Measurements from ENCODE around the gene SLC7A5. TPM values are rescaled to one million over a fixed set of nuclear protein-coding genes. Genes with fewer than 3 reads are reported as not detected.
"Not testable (repeated sequence)": the region's sequence is repeated elsewhere in the genome, so short reads cannot be mapped to it uniquely, and the experiment has no call there.

SLC7A5 gene
- total RNA-seq, 1 donor from 2014 or later: 13.5 TPM

- H3K9me3 ChIP-seq; intact Hi-C loops (cut with DNase I); H3K4me1 ChIP-seq; H3K27me3 ChIP-seq; H3K36me3 ChIP-seq; H3K27ac ChIP-seq; H3K4me3 ChIP-seq: not testable (repeated sequence)
- ATAC-seq: peak; percentile 95
- peak; percentile 88 for DNase-seq
- TF ChIP-seq CTCF (IDR thresholded peaks at IDR 0.05): peak; percentile 90
These were observed 40.1 kb upstream of the SLC7A5 start for GRCh38 chr16:87909203-87909935.

GRCh38 chr16:87908101-87908500 is 38.8 kb upstream of the SLC7A5 start:
- DNase-seq; H3K4me1 ChIP-seq; H3K9me3 ChIP-seq; H3K27ac ChIP-seq; ATAC-seq; H3K36me3 ChIP-seq; intact Hi-C loops (cut with DNase I); H3K27me3 ChIP-seq; H3K4me3 ChIP-seq: not testable (repeated sequence)

- H3K36me3 ChIP-seq; H3K9me3 ChIP-seq; H3K4me1 ChIP-seq; H3K27me3 ChIP-seq; H3K27ac ChIP-seq; DNase-seq; H3K4me3 ChIP-seq; intact Hi-C loops (cut with DNase I); ATAC-seq: not testable (repeated sequence)
These were observed 36.2 kb upstream of the SLC7A5 start for GRCh38 chr16:87905521-87905920.

- intact Hi-C loops (cut with DNase I); H3K27me3 ChIP-seq; H3K9me3 ChIP-seq; H3K36me3 ChIP-seq; H3K27ac ChIP-seq; ATAC-seq; H3K4me3 ChIP-seq; H3K4me1 ChIP-seq; DNase-seq: not testable (repeated sequence)
These were observed 35.7 kb upstream of the SLC7A5 start for GRCh38 chr16:87904963-87905362.

- H3K9me3 ChIP-seq, DNase-seq, ATAC-seq: not testable (repeated sequence)
These were observed 31.2 kb upstream of the SLC7A5 start for GRCh38 chr16:87900489-87900888.

GRCh38 chr16:87897521-87898505 is 28.5 kb upstream of the SLC7A5 start:
- no peaks in the 10 kb centered on the region for H3K27me3 ChIP-seq
- H3K27ac ChIP-seq: no peak overlapping the region
- peaks cover 4% of the 10 kb centered on the region for H3K4me1 ChIP-seq
- H3K36me3 ChIP-seq: no peaks in the 10 kb centered on the region
- H3K4me3 ChIP-seq: no peak overlapping the region
- no peak for ATAC-seq
- intact Hi-C loops (cut with DNase I): no loop called here
- TF ChIP-seq CTCF (IDR thresholded peaks at IDR 0.05): no peak
- no peaks in the 10 kb centered on the region for H3K9me3 ChIP-seq
- DNase-seq: no peak

More at GRCh38 chr16:87900489-87900888, 31.2 kb upstream of the SLC7A5 start:
- H3K4me3 ChIP-seq; H3K27me3 ChIP-seq; intact Hi-C loops (cut with DNase I); H3K27ac ChIP-seq; H3K36me3 ChIP-seq; H3K4me1 ChIP-seq: not testable (repeated sequence)

GRCh38 chr16:87896924-87897520 is 27.7 kb upstream of the SLC7A5 start:
- H3K27ac ChIP-seq: peak overlapping the region; percentile 37
- H3K36me3 ChIP-seq; H3K27me3 ChIP-seq; H3K4me3 ChIP-seq; DNase-seq; H3K9me3 ChIP-seq; intact Hi-C loops (cut with DNase I); ATAC-seq; H3K4me1 ChIP-seq: not testable (repeated sequence)

- H3K27ac ChIP-seq: peak overlapping the region; percentile 37
These were observed 27.0 kb upstream of the SLC7A5 start for GRCh38 chr16:87896176-87896890.

More at GRCh38 chr16:87896176-87896890, 27.0 kb upstream of the SLC7A5 start:
- H3K4me1 ChIP-seq; H3K4me3 ChIP-seq; H3K27me3 ChIP-seq; H3K36me3 ChIP-seq; DNase-seq; H3K9me3 ChIP-seq; intact Hi-C loops (cut with DNase I): not testable (repeated sequence)
- ATAC-seq: peak; percentile 57
